NOMO-1 treated with dmso at 0.1 percent for 144 hours (cell line): Measurements from ENCODE around the gene MSN.

Experiments
- DNase-seq: peaks from one replicate; lab custom pipeline; 2025; ENCODE audit not compliant: unreplicated experiment; lab: John Stamatoyannopoulos, UW

The MSN gene

GRCh38 chrX:65783746-65784145 is 116.3 kb downstream of the MSN start:
- DNase-seq, result no peak
